Astrocyte of the spinal cord (primary cell): ENCODE data around the gene MNAT1.

Source experiments
- DNase-seq: peaks from one replicate; pipeline ENCODE4 v3.0.0; 2011; ENCODE audit warnings: low read depth, low spot score
- H3K4me3 ChIP-seq: 2 replicates; pipeline ENCODE4 v1.5.1; 2011; ENCODE audit warnings: low read depth, mild to moderate bottlenecking, low read length, moderate library complexity
- CTCF ChIP-seq: IDR thresholded peaks from 2 replicates; pipeline ENCODE4 v1.5.1; 2012; ENCODE audit warnings: low read depth, mild to moderate bottlenecking, low read length, inconsistent platforms
- in situ Hi-C: cut with HindIII; loops from 2 replicates; pipeline ENCODE4 v1.10.0; 2017; ENCODE audit warnings: low sequenced_read_pairs

MNAT1 gene

GRCh38 chr14:60925286-60925685 lies 190.7 kb downstream of the MNAT1 start:
- in situ Hi-C loops = no loop called here
- DNase-seq = no peak
- H3K4me3 ChIP-seq = no peak overlapping the region
- no peak for TF ChIP-seq CTCF

- DNase-seq = no peak
- in situ Hi-C loops = no loop called here
- no peak for TF ChIP-seq CTCF
- H3K4me3 ChIP-seq = no peak overlapping the region
Observed at GRCh38 chr14:60926002-60926401, 191.4 kb downstream of the MNAT1 start.

- no peak overlapping the region for H3K4me3 ChIP-seq
- in situ Hi-C loops = no loop called here
- TF ChIP-seq CTCF = no peak
- peak; percentile 20 for DNase-seq
Observed at GRCh38 chr14:60931218-60931617, 196.7 kb downstream of the MNAT1 start.

GRCh38 chr14:60933920-60934655 lies 199.5 kb downstream of the MNAT1 start:
- no peak overlapping the region for H3K4me3 ChIP-seq
- in situ Hi-C loops = no loop called here
- no peak for TF ChIP-seq CTCF
- no peak for DNase-seq

GRCh38 chr14:60935319-60935718 lies 200.8 kb downstream of the MNAT1 start:
- H3K4me3 ChIP-seq = no peak overlapping the region

GRCh38 chr14:60943637-60944032 lies 209.1 kb downstream of the MNAT1 start:
- H3K4me3 ChIP-seq = no peak overlapping the region
- no peak for DNase-seq
- in situ Hi-C loops = no loop called here
- no peak for TF ChIP-seq CTCF

More at GRCh38 chr14:60935319-60935718, 200.8 kb downstream of the MNAT1 start:
- no peak for TF ChIP-seq CTCF
- in situ Hi-C loops = no loop called here
- DNase-seq = no peak
